Skin epidermis (tissue), 12 donors: ENCODE results near the gene RTP5.

ENCODE experiments used
- H3K27ac ChIP-seq, 21 experiments: fragments of 200-600 bp; sonication (generic) in 11 of 21; one replicate each; pipeline ENCODE4 v1.5.0; 2020; ENCODE audit warnings: mild to moderate bottlenecking in 3 of 21, inconsistent platforms in 2 of 21, moderate library complexity in 2 of 21
- H3K4me3 ChIP-seq, 7 experiments: fragments of 200-600 bp; sonication (generic) in 2 of 7; one replicate each; pipeline ENCODE4 v1.5.0; 2020; ENCODE audit warnings: inconsistent platforms in 2 of 7, mild to moderate bottlenecking in 2 of 7, moderate library complexity in 1 of 7

The RTP5 gene

DNA sequence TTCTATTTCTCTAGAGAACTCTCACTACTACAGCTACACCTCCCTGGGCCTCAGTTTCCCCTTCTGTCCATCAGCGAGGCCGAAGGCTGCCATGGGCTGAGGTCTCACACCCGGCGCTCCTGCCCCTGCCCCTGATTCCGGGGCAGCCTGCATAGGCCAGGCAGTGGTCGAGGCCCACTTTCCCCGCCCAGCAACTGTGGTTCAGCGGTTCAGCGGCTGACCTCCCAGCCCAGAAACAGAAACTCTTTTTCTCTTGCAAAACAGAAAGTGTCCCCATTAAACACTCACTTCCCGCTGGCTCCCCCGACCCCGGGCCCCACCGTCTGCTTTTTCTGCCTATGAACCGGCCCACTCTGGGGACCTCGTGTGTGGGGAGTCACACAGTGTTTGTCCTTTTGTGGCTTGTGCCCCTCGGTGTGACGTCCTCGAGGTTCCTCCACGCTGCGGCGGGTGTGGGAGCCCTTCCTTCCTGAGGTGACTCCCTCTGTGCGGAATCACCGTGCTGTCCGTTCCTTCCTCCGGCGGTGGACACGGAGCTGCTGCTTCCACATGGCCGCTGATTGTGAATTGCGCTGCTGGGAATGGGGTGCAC is 26.8 kb upstream of the RTP5 start:
- Histone ChIP-seq H3K27ac (peak overlapping the region in 15 of 21 experiments; percentile 41 to 80 (median 66)), H3K4me3 (peak overlapping the region in 3 of 7 experiments; percentile 3 to 43 (median 9))

DNA sequence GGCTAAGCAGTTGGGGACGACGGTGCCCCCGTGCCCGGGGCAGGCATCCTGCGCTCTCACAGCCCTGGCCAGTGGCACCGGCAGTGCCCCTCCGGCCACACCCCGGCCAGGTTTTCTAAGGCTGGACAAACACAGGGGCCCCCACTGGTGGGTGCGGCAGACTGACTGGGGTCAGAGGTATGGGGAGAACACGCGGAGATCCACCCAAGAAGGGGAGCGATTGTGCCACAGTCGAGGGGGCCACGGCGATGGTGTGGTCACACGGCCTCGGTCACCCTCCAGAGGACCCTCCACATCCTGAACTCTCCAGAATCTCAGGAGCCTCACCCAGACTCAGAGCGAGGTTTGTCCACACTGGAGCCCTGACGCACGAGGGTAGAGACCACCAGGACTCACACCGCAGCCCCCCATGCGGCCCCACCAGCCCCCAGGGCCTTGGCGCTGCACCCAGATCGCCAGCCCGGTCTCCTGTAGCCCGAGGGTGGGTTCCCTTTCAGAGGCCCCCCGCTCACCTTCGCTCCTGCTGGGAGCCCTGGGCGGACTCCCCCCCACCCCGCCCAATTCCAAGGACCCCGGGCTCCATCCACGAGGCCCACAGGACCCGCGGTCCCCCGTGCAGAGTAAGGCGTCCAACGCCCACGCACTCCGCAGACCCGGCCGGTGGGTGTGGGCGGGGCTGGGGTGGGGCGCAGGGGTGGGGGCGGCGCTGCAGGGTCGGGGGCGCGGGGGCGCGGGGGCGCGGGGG is 26.0 kb upstream of the RTP5 start:
- Histone ChIP-seq H3K27ac (peak overlapping the region in 18 of 21 experiments; percentile 33 to 80 (median 65)), H3K4me3 (peak overlapping the region in 6 of 7 experiments; percentile 2 to 44 (median 37))

DNA sequence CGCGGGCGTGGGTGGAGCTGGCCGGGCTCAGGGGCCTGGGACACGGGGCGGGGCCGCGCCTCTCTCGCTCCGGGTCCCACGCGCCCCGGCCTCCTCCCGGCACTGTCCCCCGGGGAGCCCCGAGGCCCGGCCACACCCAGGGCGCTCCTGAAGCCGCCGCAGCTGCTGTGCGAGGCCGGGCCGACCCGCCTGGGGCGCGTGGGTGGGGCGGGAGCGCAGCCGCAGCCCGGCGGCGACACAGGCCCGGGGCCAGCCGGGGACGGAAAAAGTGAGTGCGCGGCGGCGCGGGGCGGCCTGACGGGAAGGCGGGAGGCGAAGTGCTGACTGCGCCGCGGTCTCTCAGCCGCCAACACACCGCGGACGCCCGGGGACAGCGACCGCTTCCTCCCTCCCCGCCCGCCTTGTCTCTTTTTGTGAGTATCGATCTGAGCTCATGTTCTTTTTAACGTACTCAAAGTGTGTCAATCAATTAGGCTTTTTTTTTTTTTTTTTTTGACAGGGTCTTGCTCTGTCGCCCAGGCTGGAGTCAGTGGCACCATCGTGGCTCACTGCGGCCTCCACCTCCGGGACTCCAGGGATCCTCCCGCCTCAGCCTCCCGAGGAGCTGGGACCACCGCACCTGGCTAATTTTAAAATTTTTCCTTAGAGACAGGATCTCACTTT is 25.3 kb upstream of the RTP5 start:
- peak overlapping the region in 6 of 7 experiments; percentile 16 to 44 (median 37) for H3K4me3 ChIP-seq
- H3K27ac ChIP-seq, result peak overlapping the region in 17 of 21 experiments; percentile 10 to 80 (median 66)

- H3K27ac ChIP-seq, result peak overlapping the region in 12 of 21 experiments; percentile 18 to 80 (median 72)
- peak overlapping the region in 6 of 7 experiments; percentile 16 to 44 (median 37) for H3K4me3 ChIP-seq
Observed at GRCh38 chr2:241844831-241845578, 24.5 kb upstream of the RTP5 start.

DNA sequence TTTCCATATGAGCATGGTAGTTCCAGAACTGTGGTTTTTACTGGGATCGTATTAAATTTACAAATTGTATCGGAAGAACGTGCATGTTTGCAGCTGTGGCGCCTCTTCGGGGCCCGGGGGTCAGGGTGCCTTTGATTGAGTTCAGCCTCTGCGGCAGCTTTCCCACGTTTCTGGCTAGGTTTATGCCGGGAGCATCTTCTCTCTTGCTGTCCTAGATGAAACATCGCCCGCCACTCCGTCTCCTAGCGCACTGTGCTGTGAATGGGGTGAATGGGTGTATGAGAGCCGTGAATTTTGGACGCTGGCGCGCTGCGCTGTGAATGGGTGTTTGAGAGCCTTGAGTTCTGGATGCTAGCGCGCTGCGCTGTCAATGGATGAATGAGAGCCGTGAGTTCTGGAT is 23.1 kb upstream of the RTP5 start:
- no peak overlapping the region for H3K27ac ChIP-seq

GRCh38 chr2:241848761-241849615 is 20.5 kb upstream of the RTP5 start:
- H3K4me3 ChIP-seq, result no peak overlapping the region
- H3K27ac ChIP-seq, result no peak overlapping the region

More for the DNA sequence above, 23.1 kb upstream of the RTP5 start:
- H3K4me3 ChIP-seq, result no peak overlapping the region

GRCh38 chr2:241849616-241850543 is 19.6 kb upstream of the RTP5 start:
- H3K4me3 ChIP-seq, result no peak overlapping the region

DNA sequence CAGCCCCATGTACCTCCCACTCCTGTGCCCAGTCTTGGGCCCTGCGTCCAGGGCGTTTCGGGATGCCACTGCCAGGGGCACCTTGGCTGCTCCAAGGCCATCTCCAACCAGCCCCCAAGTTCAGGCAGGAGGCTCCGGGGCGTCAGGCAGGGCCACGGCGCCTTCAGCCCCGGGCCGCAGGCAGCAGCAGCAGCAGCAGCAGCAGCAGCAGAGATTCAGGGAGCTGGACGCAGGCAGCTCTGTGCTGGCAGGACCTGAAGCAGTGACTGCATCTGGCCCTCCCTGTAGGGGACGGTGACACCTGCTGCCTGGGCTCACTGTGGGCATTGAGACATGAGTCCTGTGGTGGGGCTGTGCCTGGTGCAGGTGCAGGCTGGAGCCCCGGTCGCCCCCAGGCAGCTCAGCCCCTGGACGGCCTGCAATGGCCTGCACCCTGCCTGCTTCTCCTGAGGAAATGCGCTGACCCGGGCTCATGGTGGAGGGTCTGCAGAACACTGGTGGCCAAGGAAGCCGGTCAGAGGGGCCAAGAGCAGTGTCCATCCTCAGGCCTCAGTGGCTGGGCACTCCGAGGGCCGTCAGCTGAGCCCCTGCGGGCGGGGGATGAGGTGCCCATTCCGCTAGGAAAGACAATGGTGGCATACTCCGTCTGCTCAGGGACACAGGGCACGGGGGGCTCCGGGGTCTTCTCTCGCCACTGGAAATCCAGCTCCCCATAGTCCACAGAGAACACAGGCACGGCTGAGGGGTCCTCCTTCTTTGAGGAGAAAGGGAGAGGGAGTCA is 18.8 kb upstream of the RTP5 start:
- Histone ChIP-seq H3K27ac (no peak overlapping the region), H3K4me3 (no peak overlapping the region)

More at GRCh38 chr2:241849616-241850543, 19.6 kb upstream of the RTP5 start:
- H3K27ac ChIP-seq, result no peak overlapping the region

DNA sequence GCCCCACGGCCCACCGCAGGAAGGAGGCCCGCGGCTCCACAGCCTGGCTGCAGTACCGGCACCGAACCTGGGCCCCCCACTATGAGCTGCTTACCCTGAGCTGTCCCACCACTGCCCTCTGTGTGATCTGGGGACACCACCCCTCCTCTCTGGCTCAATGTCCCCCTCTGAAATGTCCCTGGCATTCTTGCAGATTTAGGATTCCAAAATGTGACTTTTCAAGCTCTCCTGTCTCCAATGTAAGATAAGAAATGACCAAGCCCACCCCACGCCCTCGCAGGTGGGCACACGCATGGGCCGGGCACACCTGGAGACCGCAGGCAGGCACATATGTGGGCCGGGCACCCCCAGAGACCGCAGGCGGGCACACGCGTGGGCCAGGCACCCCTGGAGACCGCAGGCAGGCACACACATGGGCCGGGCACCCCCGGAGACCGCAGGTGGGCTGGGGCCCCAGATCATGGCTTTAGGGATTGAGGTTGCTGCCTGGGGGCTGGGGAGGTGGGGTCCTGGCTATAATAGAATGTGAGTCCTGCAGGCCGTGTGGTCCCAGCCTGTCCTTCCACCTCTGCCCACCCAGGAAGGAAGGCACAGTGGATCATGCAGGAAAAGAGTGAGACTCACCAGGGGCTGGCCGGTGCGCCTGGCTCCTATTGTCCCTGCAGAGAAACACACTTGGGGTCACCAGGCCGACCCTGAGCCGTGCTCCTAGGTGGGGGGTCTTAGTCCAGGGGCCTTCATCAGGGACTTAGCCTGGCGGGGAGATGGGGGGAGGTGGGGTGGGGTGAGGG is 18.0 kb upstream of the RTP5 start:
- Histone ChIP-seq H3K27ac (no peak overlapping the region), H3K4me3 (no peak overlapping the region)

DNA sequence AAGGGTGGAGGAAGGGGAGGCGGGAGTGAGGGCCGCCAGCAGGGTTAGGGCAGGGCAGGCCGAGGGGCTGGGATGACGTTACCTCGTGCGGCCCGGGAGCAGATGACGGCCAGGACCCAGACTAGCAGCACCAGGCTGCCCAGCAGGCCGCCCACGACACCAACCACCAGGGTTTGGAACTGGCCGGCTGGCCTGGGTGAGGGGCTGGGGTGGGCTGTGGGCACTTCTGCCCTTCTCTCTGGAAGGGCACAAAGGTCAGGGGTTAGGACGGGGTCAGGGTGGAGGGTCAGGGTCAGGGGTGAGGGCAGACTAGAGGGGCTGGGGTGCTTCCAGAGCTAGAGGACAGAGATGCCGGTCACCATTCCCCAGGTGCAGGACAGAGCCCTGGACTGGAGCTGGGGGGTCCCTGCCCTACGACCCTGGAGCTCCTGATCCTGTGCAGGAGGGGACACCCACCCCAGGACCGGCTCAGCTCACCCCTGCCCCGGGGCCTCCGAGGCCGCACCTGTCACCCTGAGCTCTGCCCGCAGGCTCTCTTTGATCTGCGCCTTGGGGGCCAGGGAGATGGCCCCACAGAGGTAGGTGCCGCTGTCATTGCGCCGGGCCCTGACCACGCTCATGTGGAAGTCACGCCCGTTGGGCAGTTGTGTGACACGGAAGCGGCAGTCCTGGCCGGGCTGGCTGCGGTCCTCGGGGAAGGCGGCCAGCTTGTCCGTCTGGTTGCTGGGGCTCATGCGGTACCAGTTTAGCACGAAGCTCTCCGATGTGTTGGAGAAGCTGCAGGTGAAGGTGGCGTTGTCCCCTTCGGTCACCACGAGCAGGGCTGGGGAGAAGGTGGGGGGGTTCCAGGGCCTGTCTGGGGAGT is 17.2 kb upstream of the RTP5 start:
- Histone ChIP-seq H3K4me3 (no peak overlapping the region), H3K27ac (no peak overlapping the region)

GRCh38 chr2:241852981-241853631 is 16.4 kb upstream of the RTP5 start:
- no peak overlapping the region for H3K27ac ChIP-seq
- no peak overlapping the region for H3K4me3 ChIP-seq

DNA sequence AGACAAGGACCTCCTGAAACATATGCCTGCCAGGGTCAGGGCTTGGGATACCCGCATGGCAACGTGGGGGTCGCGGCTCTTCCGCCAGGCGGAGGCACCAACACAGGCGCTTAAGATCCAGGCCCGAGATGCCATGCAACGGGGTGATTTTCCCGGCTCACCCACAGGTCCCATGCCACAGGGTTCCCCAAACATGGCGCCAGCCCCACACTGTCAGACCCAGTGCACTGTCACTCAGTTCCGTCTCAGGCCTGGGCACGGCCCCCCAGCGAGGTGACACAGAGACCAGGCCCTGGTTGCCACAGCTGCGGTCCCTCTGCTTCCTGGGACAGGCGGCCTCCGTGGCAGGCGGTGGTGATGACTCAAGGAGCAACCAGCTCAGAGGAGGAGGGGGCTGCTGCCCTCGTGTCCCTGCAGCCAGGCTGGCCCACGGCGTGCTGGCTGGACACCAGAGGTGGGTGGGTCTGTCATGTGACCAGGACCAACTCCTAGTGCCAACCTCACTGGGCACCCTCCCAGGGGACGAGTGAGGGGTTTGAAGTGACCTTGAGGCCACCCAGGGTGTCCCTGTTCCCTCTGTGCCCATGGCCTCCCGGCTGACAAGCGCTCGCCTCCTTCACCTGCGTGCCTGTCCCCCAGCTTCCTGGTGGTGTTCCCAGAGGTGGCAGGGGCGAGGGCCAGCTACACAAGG is 15.7 kb upstream of the RTP5 start:
- Histone ChIP-seq H3K27ac (no peak overlapping the region), H3K4me3 (no peak overlapping the region)

GRCh38 chr2:241854342-241855244 is 14.9 kb upstream of the RTP5 start:
- H3K27ac ChIP-seq, result peak overlapping the region in 1 of 21 experiments; percentile 10
- no peak overlapping the region for H3K4me3 ChIP-seq
